H9 (cell line): ENCODE measurements around the gene PRKCA. TPM values are rescaled to one million over a fixed set of nuclear protein-coding genes. Genes with fewer than 3 reads are reported as not detected.

Experiments
- DNase-seq: peaks from one replicate; pipeline ENCODE4 v3.0.0-alpha.2; 2017
- H2AFZ ChIP-seq: one replicate; pipeline ENCODE4 v1.6.1; 2013; ENCODE audit warnings: mild to moderate bottlenecking, low read length, control low read depth, moderate library complexity
- H2AK5ac ChIP-seq: 2 replicates; pipeline ENCODE4 v1.6.1; 2013; ENCODE audit warnings: low read length, control low read depth, mixed read lengths; ENCODE audit not compliant: insufficient read length
- H2BK120ac ChIP-seq: one replicate; pipeline ENCODE4 v1.6.1; 2013; ENCODE audit warnings: low read depth, mild to moderate bottlenecking, low read length, control low read depth, inconsistent platforms; ENCODE audit not compliant: poor library complexity, severe bottlenecking
- H2BK12ac ChIP-seq: 2 replicates; pipeline ENCODE4 v1.6.1; 2013; ENCODE audit warnings: low read length, control low read depth, mixed read lengths, low read depth; ENCODE audit not compliant: insufficient read length
- H2BK15ac ChIP-seq: 2 replicates; pipeline ENCODE4 v1.6.1; 2013; ENCODE audit warnings: low read depth, low read length, control low read depth
- H2BK20ac ChIP-seq: one replicate; pipeline ENCODE4 v1.6.1; 2013; ENCODE audit warnings: low read depth, mild to moderate bottlenecking, low read length, control low read depth, inconsistent platforms; ENCODE audit not compliant: poor library complexity, severe bottlenecking
- H2BK5ac ChIP-seq: 2 replicates; pipeline ENCODE4 v1.6.1; 2013; ENCODE audit warnings: low read length, control low read depth, mixed read lengths; ENCODE audit not compliant: insufficient read length
- H3K14ac ChIP-seq: 2 replicates; pipeline ENCODE4 v1.6.1; 2013; ENCODE audit warnings: low read length, control low read depth; ENCODE audit not compliant: insufficient read depth
- H3K18ac ChIP-seq: 2 replicates; pipeline ENCODE4 v1.6.1; 2013; ENCODE audit warnings: low read depth, mild to moderate bottlenecking, mixed read lengths, low read length, control low read depth; ENCODE audit not compliant: insufficient read length
- H3K23ac ChIP-seq: 2 replicates; pipeline ENCODE4 v1.6.1; 2013; ENCODE audit warnings: low read length, control low read depth, mixed read lengths, low read depth; ENCODE audit not compliant: insufficient read length
- H3K23me2 ChIP-seq: 2 replicates; pipeline ENCODE4 v1.6.1; 2013; ENCODE audit warnings: low read depth, mild to moderate bottlenecking, mixed read lengths, low read length, control low read depth; ENCODE audit not compliant: insufficient read length, poor library complexity, severe bottlenecking
- H3K27ac ChIP-seq: 2 replicates; pipeline ENCODE4 v1.5.1; 2013; ENCODE audit warnings: low read length, control low read depth, mixed read lengths, low read depth; ENCODE audit not compliant: insufficient read length
- H3K27me3 ChIP-seq: 2 replicates; pipeline ENCODE4 v1.6.1; 2013; ENCODE audit warnings: low read length, control low read depth, inconsistent platforms; ENCODE audit not compliant: insufficient read depth
- H3K4ac ChIP-seq: 2 replicates; pipeline ENCODE4 v1.6.1; 2013; ENCODE audit warnings: low read depth, mild to moderate bottlenecking, control low read depth, inconsistent platforms, low read length, moderate library complexity
- H3K4me1 ChIP-seq: 2 replicates; pipeline ENCODE4 v1.6.1; 2013; ENCODE audit warnings: low read length, control low read depth, inconsistent platforms; ENCODE audit not compliant: insufficient read depth
- H3K4me2 ChIP-seq: 2 replicates; pipeline ENCODE4 v1.6.1; 2013; ENCODE audit warnings: low read length, control low read depth, mixed read lengths; ENCODE audit not compliant: insufficient read length, insufficient read depth
- H3K56ac ChIP-seq: 2 replicates; pipeline ENCODE4 v1.6.1; 2013; ENCODE audit warnings: low read depth, mild to moderate bottlenecking, mixed read lengths, low read length, control low read depth; ENCODE audit not compliant: insufficient read length
- H3K79me1 ChIP-seq: 2 replicates; pipeline ENCODE4 v1.6.1; 2013; ENCODE audit warnings: low read depth, mild to moderate bottlenecking, moderate library complexity, low read length, control low read depth, inconsistent platforms; ENCODE audit not compliant: insufficient read depth, poor library complexity, severe bottlenecking
- H3K79me2 ChIP-seq: 2 replicates; pipeline ENCODE4 v1.6.1; 2013; ENCODE audit warnings: low read length, control low read depth, inconsistent platforms; ENCODE audit not compliant: insufficient read depth
- H3K9ac ChIP-seq: 2 replicates; pipeline ENCODE4 v1.6.1; 2013; ENCODE audit warnings: low read length, control low read depth, mixed read lengths; ENCODE audit not compliant: insufficient read length; ENCODE audit errors: extremely low read depth
- H3K9me3 ChIP-seq: one replicate; pipeline ENCODE4 v1.6.1; 2013; ENCODE audit warnings: low read depth, low read length, inconsistent platforms; ENCODE audit not compliant: control insufficient read depth
- H3T11ph ChIP-seq: one replicate; pipeline ENCODE4 v1.6.1; 2013; ENCODE audit warnings: mild to moderate bottlenecking, low read length, control low read depth, inconsistent platforms
- H4K20me1 ChIP-seq: one replicate; pipeline ENCODE4 v1.6.1; 2013; ENCODE audit not compliant: control insufficient read depth, insufficient read length, insufficient read depth
- H4K5ac ChIP-seq: 2 replicates; pipeline ENCODE4 v1.6.1; 2013; ENCODE audit warnings: low read depth, mild to moderate bottlenecking, mixed read lengths, low read length, control low read depth; ENCODE audit not compliant: insufficient read length
- H4K8ac ChIP-seq: replicated peaks from 2 replicates; pipeline ENCODE4 v1.6.1; 2013; ENCODE audit warnings: low read length, control low read depth, mixed read lengths, low read depth; ENCODE audit not compliant: insufficient read length
- H4K91ac ChIP-seq: 2 replicates; pipeline ENCODE4 v1.6.1; 2013; ENCODE audit warnings: low read depth, mild to moderate bottlenecking, moderate library complexity, mixed read lengths, low read length, control low read depth; ENCODE audit not compliant: insufficient read length
- H3K27ac Mint-ChIP-seq, 3 experiments: 2 replicates in 2 of 3; 3 replicates in 1 of 3; pipeline ENCODE4 v1.8.0; 2020 to 2021; ENCODE audit warnings: mixed read lengths in 3 of 3, mild to moderate bottlenecking in 1 of 3, moderate library complexity in 1 of 3
- H3K27me3 Mint-ChIP-seq: 2 replicates; pipeline ENCODE4 v1.8.0; 2021; ENCODE audit warnings: low read depth, mild to moderate bottlenecking, moderate library complexity, mixed read lengths
- H3K36me3 Mint-ChIP-seq, 3 experiments: 2 replicates in 2 of 3; 3 replicates in 1 of 3; pipeline ENCODE4 v1.8.0; 2020 to 2021; ENCODE audit warnings: low read depth in 3 of 3, mixed read lengths in 3 of 3; ENCODE audit not compliant: insufficient read depth in 1 of 3
- H3K4me1 Mint-ChIP-seq, 2 experiments: 2 replicates each; pipeline ENCODE4 v1.8.0; 2020; ENCODE audit warnings: mixed read lengths in 2 of 2
- H3K4me3 Mint-ChIP-seq, 2 experiments: 2 replicates in 1 of 2; 3 replicates in 1 of 2; pipeline ENCODE4 v1.8.0; 2020 to 2021; ENCODE audit warnings: mild to moderate bottlenecking in 2 of 2, mixed read lengths in 2 of 2, moderate library complexity in 1 of 2
- H3K9me3 Mint-ChIP-seq, 2 experiments: 2 replicates in 1 of 2; 3 replicates in 1 of 2; pipeline ENCODE4 v1.8.0; 2020; ENCODE audit warnings: mild to moderate bottlenecking in 2 of 2, mixed read lengths in 2 of 2, moderate library complexity in 1 of 2
- WGBS: extraction: QIAGEN DNeasy Blood & Tissue Kit; methylation state at CpG from one replicate; pipeline ENCODE4 v1.1.7; 2013; ENCODE audit warnings: missing lambda C conversion rate, low lambda C conversion rate, mixed read lengths; ENCODE audit not compliant: insufficient read length; ENCODE audit errors: extremely low coverage; 5-methylcytosine and 5-hydroxymethylcytosine counted together
- total RNA-seq: library from RNA; stranded (reverse); gene quantifications from 2 replicates; pipeline ENCODE4 v1.2.1, GENCODE V29; 2021
- TF ChIP-seq, protein P1 (sequence below): fragments of 200-600 bp; sonication (generic); conservative IDR thresholded peaks from 3 replicates; pipeline ENCODE4 v1.8.0; 2021; ENCODE audit warnings: antibody characterized with exemption, mild to moderate bottlenecking

PRKCA gene
- total RNA-seq, 1 experiment from 2014 or later, result 10.5 TPM

DNA sequence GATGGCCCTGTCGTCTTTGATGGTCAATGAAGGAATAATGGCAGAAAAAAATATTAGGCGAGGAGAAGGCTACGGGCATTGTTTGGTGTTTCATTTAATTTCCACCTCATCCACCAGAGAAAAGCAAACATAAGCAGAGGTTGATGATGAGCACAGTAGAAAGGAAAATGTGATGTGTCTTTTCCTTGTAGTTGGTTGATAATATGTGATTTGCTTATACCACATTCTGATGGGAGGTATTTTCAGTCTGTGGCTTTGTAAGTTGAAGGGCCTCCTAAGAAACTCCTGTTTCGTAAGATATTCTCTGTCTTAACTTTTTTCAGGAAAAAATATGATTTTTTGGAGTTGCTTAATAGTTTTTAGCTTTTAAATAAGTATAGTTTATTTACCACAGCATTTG lies 215.7 kb downstream of the PRKCA start:
- Histone ChIP-seq H2AK5ac (no peak overlapping the region), H3K23ac (no peak overlapping the region), H3K56ac (no peak overlapping the region), H3T11ph (no peak overlapping the region), H2BK12ac (no peak overlapping the region), H2BK20ac (no peak overlapping the region), H3K9me3 (no peaks in the 10 kb centered on the region), H3K79me2 (no peaks in the 10 kb centered on the region), H2BK120ac (no peak overlapping the region), H3K27ac (no peak overlapping the region), H3K14ac (no peak overlapping the region), H3K4ac (no peak overlapping the region), H4K5ac (no peak overlapping the region), H3K27me3 (no peaks in the 10 kb centered on the region), H4K8ac (no peak overlapping the region), H3K4me1 (no peaks in the 10 kb centered on the region; the same call in 1 of the 2 replicates), H3K18ac (no peak overlapping the region), H3K9ac (no peak overlapping the region), H2AFZ (no peak overlapping the region), H3K23me2 (no peaks in the 10 kb centered on the region), H4K20me1 (no peaks in the 10 kb centered on the region), H3K79me1 (no peaks in the 10 kb centered on the region), H3K4me2 (no peak overlapping the region), H4K91ac (no peak overlapping the region), H2BK5ac (no peak overlapping the region), H2BK15ac (no peak overlapping the region)
- H3K4me3 Mint-ChIP-seq, result no peak overlapping the region
- DNase-seq, result no peak
- no peaks in the 10 kb centered on the region for H3K27me3 Mint-ChIP-seq
- no peaks in the 10 kb centered on the region for H3K36me3 Mint-ChIP-seq
- H3K9me3 Mint-ChIP-seq, result peaks cover 0 to 2% of the 10 kb centered on the region in 2 experiments; a peak in 1 of 5 replicates
- no CpG with 5 or more reads among the region's 4 CpGs for WGBS
- TF ChIP-seq, protein P1, sequence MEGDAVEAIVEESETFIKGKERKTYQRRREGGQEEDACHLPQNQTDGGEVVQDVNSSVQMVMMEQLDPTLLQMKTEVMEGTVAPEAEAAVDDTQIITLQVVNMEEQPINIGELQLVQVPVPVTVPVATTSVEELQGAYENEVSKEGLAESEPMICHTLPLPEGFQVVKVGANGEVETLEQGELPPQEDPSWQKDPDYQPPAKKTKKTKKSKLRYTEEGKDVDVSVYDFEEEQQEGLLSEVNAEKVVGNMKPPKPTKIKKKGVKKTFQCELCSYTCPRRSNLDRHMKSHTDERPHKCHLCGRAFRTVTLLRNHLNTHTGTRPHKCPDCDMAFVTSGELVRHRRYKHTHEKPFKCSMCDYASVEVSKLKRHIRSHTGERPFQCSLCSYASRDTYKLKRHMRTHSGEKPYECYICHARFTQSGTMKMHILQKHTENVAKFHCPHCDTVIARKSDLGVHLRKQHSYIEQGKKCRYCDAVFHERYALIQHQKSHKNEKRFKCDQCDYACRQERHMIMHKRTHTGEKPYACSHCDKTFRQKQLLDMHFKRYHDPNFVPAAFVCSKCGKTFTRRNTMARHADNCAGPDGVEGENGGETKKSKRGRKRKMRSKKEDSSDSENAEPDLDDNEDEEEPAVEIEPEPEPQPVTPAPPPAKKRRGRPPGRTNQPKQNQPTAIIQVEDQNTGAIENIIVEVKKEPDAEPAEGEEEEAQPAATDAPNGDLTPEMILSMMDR, result no peak
- H3K4me1 Mint-ChIP-seq, result peaks cover 17 to 24% of the 10 kb centered on the region in 2 experiments
- no peak overlapping the region for H3K27ac Mint-ChIP-seq
